H1 (cell line): Measurements from ENCODE around the gene CCDC51. TPM values are rescaled to one million over a fixed set of nuclear protein-coding genes. Genes with fewer than 3 reads are reported as not detected.
"Not testable (repeated sequence)": the region's sequence is repeated elsewhere in the genome, so short reads cannot be mapped to it uniquely, and the experiment has no call there.

ENCODE experiments used
- CTCF ChIA-PET: fragments of 300-600 bp; sonication (Branson Sonifier 250); formaldehyde crosslinking; loops from one replicate; lab custom pipeline; 2021; ENCODE audit not compliant: partially characterized antibody; lab: Charles Lee
- POLR2A ChIA-PET: fragments of 300-600 bp; sonication (Branson Sonifier 250); formaldehyde crosslinking; loops from one replicate; lab custom pipeline; 2021; ENCODE audit warnings: inconsistent platforms; ENCODE audit not compliant: partially characterized antibody; lab: Charles Lee
- DNase-seq, 2 experiments: peaks; one replicate each; pipeline versions ENCODE4 v3.0.0 to v3.0.0-alpha.2; 2010 to 2022; ENCODE audit warnings: low spot score in 2 of 2, low read depth in 1 of 2, mixed read lengths in 1 of 2
- FAIRE-seq: peaks from 2 replicates; lab custom pipeline; 2011; peaks lifted over from hg19 to GRCh38; lab: Jason Lieb, UNC
- H2AFZ ChIP-seq: 2 replicates; pipeline ENCODE4 v1.8.1; 2012; ENCODE audit warnings: low read length, inconsistent platforms
- H2AK5ac ChIP-seq: 2 replicates; pipeline ENCODE4 v1.6.1; 2013; ENCODE audit warnings: low read depth, low read length
- H2BK120ac ChIP-seq: replicated peaks from 2 replicates; pipeline ENCODE3; 2013; ENCODE audit warnings: low read depth, low read length, inconsistent platforms
- H2BK12ac ChIP-seq: 2 replicates; pipeline ENCODE4 v1.6.1; 2013; ENCODE audit warnings: low read depth, low read length
- H2BK15ac ChIP-seq: 2 replicates; pipeline ENCODE4 v1.6.1; 2013; ENCODE audit warnings: low read length
- H2BK20ac ChIP-seq: 2 replicates; pipeline ENCODE4 v1.6.1; 2013; ENCODE audit warnings: low read length
- H2BK5ac ChIP-seq: 2 replicates; pipeline ENCODE4 v1.6.1; 2013; ENCODE audit warnings: low read depth, low read length
- H3K14ac ChIP-seq: 2 replicates; pipeline ENCODE4 v1.6.1; 2013; ENCODE audit warnings: inconsistent platforms; ENCODE audit not compliant: insufficient read length
- H3K18ac ChIP-seq: 2 replicates; pipeline ENCODE4 v1.6.1; 2013; ENCODE audit warnings: low read length; ENCODE audit errors: extremely low read depth
- H3K23ac ChIP-seq: 2 replicates; pipeline ENCODE4 v1.6.1; 2013; ENCODE audit warnings: inconsistent platforms; ENCODE audit not compliant: insufficient read length
- H3K23me2 ChIP-seq: 2 replicates; pipeline ENCODE4 v1.6.1; 2013; ENCODE audit warnings: low read depth, low read length
- H3K27ac ChIP-seq: 2 replicates; pipeline ENCODE4 v1.6.1; 2011; ENCODE audit warnings: low read depth, low read length, inconsistent platforms
- H3K27me3 ChIP-seq, 4 experiments: replicated peaks in 1 of 4; 1 replicate in 1 of 4; 2 replicates in 3 of 4; pipeline versions ENCODE4 v1.6.1 to v1.8.1; 2011 to 2013; ENCODE audit warnings: low read length in 3 of 4, mild to moderate bottlenecking in 3 of 4, inconsistent platforms in 2 of 4, mixed read lengths in 2 of 4, moderate library complexity in 1 of 4; ENCODE audit not compliant: control insufficient read depth in 3 of 4, insufficient read depth in 3 of 4; ENCODE audit errors: extremely low read depth in 1 of 4
- H3K36me3 ChIP-seq, 4 experiments: 2 replicates each; pipeline versions ENCODE4 v1.6.1 to v1.8.1; 2011 to 2013; ENCODE audit warnings: mild to moderate bottlenecking in 4 of 4, low read length in 3 of 4, moderate library complexity in 2 of 4, control low read depth in 1 of 4, inconsistent platforms in 1 of 4; ENCODE audit not compliant: insufficient read depth in 4 of 4, control insufficient read depth in 2 of 4
- H3K4ac ChIP-seq: replicated peaks from 2 replicates; pipeline ENCODE3; 2013; ENCODE audit warnings: low read length, low read depth, mixed read lengths, inconsistent platforms; ENCODE audit not compliant: insufficient read length
- H3K4me1 ChIP-seq, 4 experiments: replicated peaks in 1 of 4; 1 replicate in 1 of 4; 2 replicates in 3 of 4; pipeline versions ENCODE4 v1.6.1 to v1.8.1; 2011 to 2013; ENCODE audit warnings: low read length in 3 of 4, inconsistent platforms in 2 of 4, mixed read lengths in 1 of 4; ENCODE audit not compliant: insufficient read depth in 4 of 4, control insufficient read depth in 3 of 4
- H3K4me2 ChIP-seq, 2 experiments: 2 replicates each; pipeline versions ENCODE4 v1.6.1 to v1.8.1; 2011 to 2013; ENCODE audit warnings: low read depth in 2 of 2, low read length in 2 of 2, control low read depth in 1 of 2, inconsistent platforms in 1 of 2, mild to moderate bottlenecking in 1 of 2; ENCODE audit not compliant: insufficient read depth in 1 of 2
- H3K4me3 ChIP-seq, 4 experiments: fragments of 200-600, 300-600 bp in 1 of 4; sonication (generic), shearing (Covaris generic), sonication (Bioruptor Twin) in 1 of 4; 2 replicates each; pipeline versions ENCODE4 v1.5.1 to v1.8.1; 2011 to 2016; ENCODE audit warnings: low read length in 4 of 4, low read depth in 3 of 4, control low read depth in 2 of 4, inconsistent platforms in 2 of 4, mild to moderate bottlenecking in 2 of 4, mixed read lengths in 1 of 4, moderate library complexity in 1 of 4; ENCODE audit not compliant: insufficient read depth in 2 of 4; ENCODE audit errors: extremely low read depth in 1 of 4
- H3K56ac ChIP-seq: replicated peaks from 2 replicates; pipeline ENCODE3; 2013; ENCODE audit warnings: low read depth, mild to moderate bottlenecking, mixed read lengths, low read length, inconsistent platforms; ENCODE audit not compliant: insufficient read length
- H3K79me1 ChIP-seq: 2 replicates; pipeline ENCODE4 v1.6.1; 2013; ENCODE audit warnings: low read depth, low read length, control low read depth
- H3K79me2 ChIP-seq, 2 experiments: 2 replicates each; pipeline versions ENCODE4 v1.6.1 to v1.8.1; 2012 to 2013; ENCODE audit warnings: low read length in 2 of 2, mild to moderate bottlenecking in 2 of 2, inconsistent platforms in 1 of 2; ENCODE audit not compliant: insufficient read depth in 2 of 2, control insufficient read depth in 1 of 2
- H3K9ac ChIP-seq, 4 experiments: replicated peaks in 1 of 4; 1 replicate in 1 of 4; 2 replicates in 3 of 4; pipeline versions ENCODE4 v1.6.1 to v1.8.1; 2011 to 2013; ENCODE audit warnings: low read depth in 3 of 4, low read length in 3 of 4, control low read depth in 2 of 4, mild to moderate bottlenecking in 2 of 4, moderate library complexity in 2 of 4, inconsistent platforms in 1 of 4; ENCODE audit errors: extremely low read depth in 1 of 4
- H3K9me3 ChIP-seq, 2 experiments: 2 replicates each; pipeline versions ENCODE4 v1.6.1 to v1.8.1; 2012 to 2013; ENCODE audit warnings: mild to moderate bottlenecking in 2 of 2, moderate library complexity in 2 of 2, control low read depth in 1 of 2, inconsistent platforms in 1 of 2, low read depth in 1 of 2, low read length in 1 of 2, mixed read lengths in 1 of 2; ENCODE audit not compliant: insufficient read depth in 2 of 2
- H4K20me1 ChIP-seq, 2 experiments: replicated peaks in 1 of 2; 2 replicates each; pipeline versions ENCODE3 to v1.8.1; 2011 to 2013; ENCODE audit warnings: inconsistent platforms in 2 of 2, low read length in 2 of 2, mild to moderate bottlenecking in 1 of 2; ENCODE audit not compliant: insufficient read depth in 2 of 2, control insufficient read depth in 1 of 2
- H4K5ac ChIP-seq: 2 replicates; pipeline ENCODE4 v1.6.1; 2013; ENCODE audit warnings: low read length, low read depth, mixed read lengths, inconsistent platforms; ENCODE audit not compliant: insufficient read length
- H4K8ac ChIP-seq: 2 replicates; pipeline ENCODE4 v1.8.0; 2013; ENCODE audit warnings: mild to moderate bottlenecking, moderate library complexity, low read length, inconsistent platforms; ENCODE audit not compliant: insufficient read depth; ENCODE audit errors: extremely low read depth
- H4K91ac ChIP-seq: replicated peaks from 2 replicates; pipeline ENCODE3; 2013; ENCODE audit warnings: low read length, mixed read lengths, inconsistent platforms; ENCODE audit not compliant: insufficient read length
- GABPA ChIP-seq: IDR thresholded peaks from 2 replicates; pipeline ENCODE4 v1.6.1; 2011; ENCODE audit warnings: mild to moderate bottlenecking, low read length, moderate library complexity, borderline replicate concordance; ENCODE audit not compliant: insufficient read depth
- KDM1A ChIP-seq: fragments of 200-600, 300-600 bp; sonication (generic); IDR thresholded peaks from 2 replicates; pipeline ENCODE4 v1.7.1; 2016; ENCODE audit warnings: mild to moderate bottlenecking, low read length, borderline replicate concordance
- WGBS, 2 experiments: shearing (Covaris generic) in 1 of 2; methylation state at CpG; one replicate each; pipeline versions ENCODE4 v1.1.6 to v1.1.7; 2013 to 2015; ENCODE audit warnings: low lambda C conversion rate in 2 of 2, mixed read lengths in 2 of 2, inconsistent platforms in 1 of 2, low coverage in 1 of 2, missing lambda C conversion rate in 1 of 2; ENCODE audit not compliant: insufficient replicate concordance in 2 of 2, insufficient coverage in 1 of 2, insufficient read length in 1 of 2; ENCODE audit errors: extremely low coverage in 1 of 2, missing lambda C conversion rate in 1 of 2; 5-methylcytosine and 5-hydroxymethylcytosine counted together
- polyA plus RNA-seq, 7 experiments: library from polyadenylated mRNA; depleted of rRNA in 3 of 7; stranded (reverse) in 5 of 7; unstranded in 2 of 7; fragments of >200 nt in 5 of 7; fragments of 200-250 nt in 2 of 7; gene quantifications; 1 replicate in 5 of 7; 2 replicates in 1 of 7; 4 replicates in 1 of 7; pipeline versions ENCODE4 v1.2.1 to v1.2.3, GENCODE V29; 2011 to 2013; ENCODE audit warnings: missing spikeins in 2 of 7, mixed read lengths in 2 of 7
- total RNA-seq: library from RNA; stranded (reverse); fragmentation: NEBNext Ultra II Directional; extraction: Animal tissue kit (Norgen Biotek cat#: 25700); gene quantifications from 2 replicates; pipeline ENCODE4 v1.2.1, GENCODE V29; 2021

The CCDC51 gene
- total and polyA plus RNA-seq, 2 of the 8 experiments (the other 6 are each of a cell fraction or from before 2014, with no cell fraction given) = 21.3 to 21.4 TPM

- TF ChIP-seq KDM1A = no peak
- no peak for TF ChIP-seq GABPA
- TF ChIP-seq, all 59 proteins: peak for 0
Observed at GRCh38 chr3:48486952-48487351, 47.0 kb upstream of the CCDC51 start (continued).

- H4K20me1 ChIP-seq, H3K79me1 ChIP-seq, H3K4me1 ChIP-seq, H3K36me3 ChIP-seq, H3K23ac ChIP-seq, H3K4ac ChIP-seq, H3K4me3 ChIP-seq, H2BK5ac ChIP-seq, H4K8ac ChIP-seq, H2BK120ac ChIP-seq, H3K18ac ChIP-seq, H2BK12ac ChIP-seq, FAIRE-seq, H3K79me2 ChIP-seq, DNase-seq, H3K56ac ChIP-seq, H3K4me2 ChIP-seq, H3K27me3 ChIP-seq, H3K27ac ChIP-seq, H3K9ac ChIP-seq, H3K9me3 ChIP-seq, H2AFZ ChIP-seq, H4K5ac ChIP-seq, H3K14ac ChIP-seq, H2BK15ac ChIP-seq, H2BK20ac ChIP-seq, H4K91ac ChIP-seq, H2AK5ac ChIP-seq, H3K23me2 ChIP-seq: not testable (repeated sequence)
- POLR2A ChIA-PET = interaction anchor here (1.1 to 3.0 kb wide), 2 partner anchors 9 to 27 kb away, joined by 4 to 18 read pairs; no protein-coding TSS in a partner anchor
- WGBS, 2 experiments = 89% methylated on average over 5 of the region's 6 CpGs; no CpG with 5 or more reads in 1 of the 2 experiments
- CTCF ChIA-PET = interaction anchor here (0.7 to 1.2 kb wide), 4 partner anchors 10 to 82 kb away, joined by 3 to 6 read pairs (median 4); no protein-coding TSS in a partner anchor
Observed at GRCh38 chr3:48482822-48483221, 42.9 kb upstream of the CCDC51 start.
